NCI-H510A (cell line): ENCODE results near the gene TEX54.
"Not testable (repeated sequence)": the region's sequence is repeated elsewhere in the genome, so short reads cannot be mapped to it uniquely, and the experiment has no call there.

Source experiments
- DNase-seq: peaks from one replicate; lab custom pipeline; 2025; lab: John Stamatoyannopoulos, UW

The TEX54 gene

GRCh38 chr11:62855571-62856332, 23.1 kb upstream of the TEX54 start:
- DNase-seq = peak; percentile 96

DNA sequence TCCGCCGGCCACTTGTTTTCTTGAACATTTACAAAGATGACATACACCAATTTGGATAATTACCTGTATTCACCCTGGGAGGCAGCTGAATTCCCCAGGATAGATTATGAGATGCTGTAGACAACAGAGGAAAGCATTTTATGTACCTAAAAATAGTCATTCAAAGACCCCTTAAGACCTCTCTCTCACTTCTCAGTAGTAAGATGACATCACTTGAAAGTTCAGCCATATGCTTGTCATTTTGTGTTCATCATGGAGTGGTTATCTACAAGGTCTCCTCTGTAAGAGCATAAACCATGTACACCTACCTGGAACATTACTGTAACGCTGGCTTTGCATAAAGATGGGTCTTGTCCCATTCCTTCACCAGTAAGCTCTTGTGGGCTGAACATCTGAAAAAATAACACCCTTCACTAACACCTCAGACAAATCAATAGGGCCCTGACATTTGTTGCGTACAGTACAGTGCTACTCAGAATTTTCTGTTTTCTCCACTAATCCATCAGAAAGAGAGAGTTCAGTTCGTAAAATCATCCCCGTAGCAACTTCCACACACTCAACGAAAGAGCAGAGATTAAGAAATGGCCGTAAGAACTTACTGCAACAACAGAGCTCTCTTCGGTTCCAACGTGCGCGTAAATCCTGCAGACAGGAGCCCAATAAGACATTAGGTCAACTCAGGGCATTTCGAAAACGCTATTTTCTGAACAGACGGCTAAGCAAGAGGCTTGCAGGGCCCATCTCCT, 22.4 kb upstream of the TEX54 start:
- no peak for DNase-seq

DNA sequence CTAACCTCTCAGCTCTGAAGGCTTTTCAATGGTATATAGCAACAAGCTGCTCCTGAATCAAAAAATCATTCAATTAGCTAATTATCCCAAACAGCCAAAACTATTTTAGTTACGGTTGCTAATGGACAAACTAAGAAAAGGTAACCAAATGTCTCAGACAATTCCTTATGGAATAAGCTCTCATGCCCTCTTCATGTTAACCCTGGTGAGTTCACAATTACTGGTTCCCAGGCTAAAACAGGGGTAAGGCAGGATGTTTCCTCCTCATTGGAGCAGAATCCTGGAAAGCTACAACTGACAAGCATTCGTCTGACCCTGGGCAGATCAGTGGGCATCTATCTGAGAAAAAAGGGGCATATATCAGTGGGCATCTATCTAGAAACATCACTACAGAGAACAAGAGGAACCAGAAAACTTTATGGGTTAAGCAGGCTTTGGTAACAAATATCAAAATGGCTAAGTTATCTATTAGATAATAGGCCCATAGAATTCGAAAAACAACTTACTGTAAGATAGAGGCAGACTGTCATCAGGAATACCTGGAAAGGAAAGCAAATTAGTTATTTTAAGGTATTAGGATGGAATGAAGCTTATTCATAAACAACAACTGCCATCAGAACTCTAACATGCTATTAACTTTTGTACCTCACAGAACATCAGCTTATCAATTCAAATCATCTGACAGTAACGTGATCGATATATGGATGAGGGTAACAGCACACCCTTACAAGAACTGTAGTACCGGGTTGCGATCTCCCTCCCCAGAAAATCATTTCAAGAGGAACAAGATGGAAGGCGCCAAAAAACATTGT, 21.6 kb upstream of the TEX54 start:
- DNase-seq = no peak

DNA sequence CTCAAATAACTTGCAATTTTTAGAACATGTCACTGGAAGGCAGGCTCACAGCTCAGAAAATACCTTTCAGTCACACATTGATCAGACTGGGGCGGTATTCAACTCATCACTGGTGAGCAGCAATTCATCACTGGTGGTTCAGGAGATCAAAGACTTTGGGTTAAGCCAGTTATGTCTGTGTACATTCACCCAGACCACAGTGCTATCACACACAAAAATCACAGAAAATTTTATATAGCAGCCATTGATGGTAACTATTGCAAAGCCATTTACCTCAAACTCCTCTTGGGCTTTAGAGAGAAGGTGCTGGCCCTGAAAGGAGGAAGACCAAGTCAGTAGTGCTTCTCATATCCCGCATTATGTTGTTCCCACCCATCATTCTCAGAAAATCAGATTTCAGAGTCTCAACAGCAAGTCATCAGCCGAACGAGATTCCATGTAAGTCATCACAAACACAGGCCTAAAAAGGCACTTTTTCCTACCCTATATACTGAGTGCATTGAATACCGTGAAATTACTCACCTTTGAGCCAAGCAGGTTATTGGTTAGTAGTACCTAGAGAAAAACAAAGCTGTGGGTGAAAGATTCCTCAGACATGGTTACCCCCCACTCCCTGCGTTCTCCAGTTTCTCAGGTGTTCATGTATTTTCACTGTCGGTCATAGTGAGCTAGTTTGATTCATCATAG, 20.8 kb upstream of the TEX54 start:
- DNase-seq = no peak

DNA sequence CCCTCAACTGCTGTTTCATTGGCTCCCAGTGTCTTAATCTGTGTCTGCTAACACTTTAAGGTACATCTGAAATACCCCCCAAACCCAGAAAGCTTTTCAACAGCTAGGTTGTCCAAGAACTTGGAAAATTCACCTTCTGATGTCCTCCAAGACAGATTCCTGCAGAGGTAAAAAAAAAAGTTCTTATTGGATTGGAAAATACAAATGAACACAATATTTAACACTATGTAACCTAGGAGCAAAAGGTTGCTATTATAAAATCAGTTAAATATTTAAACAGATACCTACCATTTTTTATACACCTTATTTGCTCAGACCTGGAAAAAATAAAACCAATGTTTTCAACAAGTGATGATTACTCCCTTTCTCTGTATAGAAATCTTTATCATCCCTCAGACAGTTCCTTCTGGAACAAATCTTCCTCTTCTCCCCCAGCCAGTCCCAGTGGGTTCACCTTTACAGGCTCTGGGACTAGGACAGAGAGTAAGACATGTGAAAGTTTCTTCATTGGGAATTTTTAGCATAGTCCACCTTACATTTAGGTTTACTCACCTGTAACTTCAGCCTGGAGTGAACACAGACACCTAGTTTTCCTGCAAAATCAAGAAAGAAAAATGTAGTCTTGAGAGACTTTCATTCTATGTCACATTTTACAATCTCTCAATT, 20.0 kb upstream of the TEX54 start:
- no peak for DNase-seq

DNA sequence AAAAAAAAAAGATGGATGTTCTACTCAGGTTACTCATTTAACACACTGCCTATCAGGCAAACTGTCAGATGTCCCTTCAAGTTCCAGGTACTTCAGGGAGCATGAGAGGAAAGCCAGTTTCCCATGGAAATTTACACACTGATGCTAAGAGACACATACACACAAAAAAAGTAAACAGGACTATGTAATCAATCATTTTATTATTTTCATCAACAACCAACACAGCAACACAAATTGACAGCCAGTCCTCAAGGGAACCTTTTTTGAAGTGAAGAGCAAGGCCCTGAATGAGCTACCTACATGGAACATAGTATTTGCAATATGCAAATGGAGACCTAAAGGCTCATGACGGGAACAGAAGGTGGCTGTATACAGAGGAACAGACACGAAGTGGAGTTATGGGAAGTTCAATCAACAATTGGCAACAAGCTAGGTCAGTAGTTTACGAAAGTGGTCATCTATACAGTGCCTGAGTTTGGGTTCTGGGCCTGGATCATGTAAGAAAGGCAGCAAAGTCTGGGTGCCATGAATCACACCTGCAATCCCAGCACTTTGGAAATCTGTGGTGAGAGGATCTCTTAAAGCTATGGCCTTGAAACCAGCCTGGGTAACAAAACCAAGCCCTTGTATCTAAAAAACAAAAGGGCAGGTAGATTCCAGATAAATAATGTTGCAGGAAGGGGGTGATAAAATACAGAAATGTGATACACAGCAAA, 19.3 kb upstream of the TEX54 start:
- no peak for DNase-seq

GRCh38 chr11:62850911-62851806, 18.5 kb upstream of the TEX54 start:
- no peak for DNase-seq

- no peak for DNase-seq
These were observed 15.2 kb upstream of the TEX54 start for GRCh38 chr11:62847767-62848314.

DNA sequence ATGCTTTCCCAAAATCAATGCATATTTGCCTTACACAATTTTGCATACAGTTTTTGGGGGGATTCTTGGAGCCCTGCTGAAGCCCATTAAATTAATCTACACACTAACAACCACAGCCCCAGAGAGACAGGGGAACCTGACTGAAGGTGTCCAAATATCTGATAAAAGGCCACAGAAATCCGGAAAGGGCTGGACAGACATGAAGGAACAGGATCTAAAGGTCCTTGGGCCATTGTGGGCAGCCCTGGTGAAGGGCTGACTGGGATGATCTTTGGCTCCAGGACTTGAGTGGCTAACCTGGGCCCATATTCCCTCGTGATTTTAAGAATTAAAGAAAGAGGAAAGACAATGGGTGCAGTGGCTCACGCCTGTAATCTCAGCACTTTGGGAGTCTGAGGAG, 13.5 kb upstream of the TEX54 start:
- no peak for DNase-seq

- DNase-seq = no peak
These were observed 11.5 kb upstream of the TEX54 start for GRCh38 chr11:62844154-62844553.

DNA sequence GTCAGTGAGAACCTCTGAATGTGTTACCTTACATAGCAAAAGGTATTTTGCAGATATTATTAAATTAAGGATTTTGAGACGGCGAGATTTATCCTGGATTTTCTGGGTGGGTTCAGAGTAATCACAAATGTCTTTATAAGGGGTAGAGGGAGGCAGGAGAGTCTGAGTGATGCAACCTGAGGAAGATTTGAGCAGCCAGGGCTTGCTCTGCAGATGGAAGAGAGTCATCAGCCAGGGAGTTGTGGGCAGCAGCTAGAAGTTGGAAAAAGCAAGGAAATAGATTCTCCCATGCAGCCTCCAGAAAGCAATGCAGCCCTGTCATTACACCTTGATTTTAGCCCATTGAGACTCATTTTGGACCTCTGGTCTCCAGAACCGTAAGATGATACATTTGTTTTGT, 10.8 kb upstream of the TEX54 start:
- DNase-seq = no peak

DNA sequence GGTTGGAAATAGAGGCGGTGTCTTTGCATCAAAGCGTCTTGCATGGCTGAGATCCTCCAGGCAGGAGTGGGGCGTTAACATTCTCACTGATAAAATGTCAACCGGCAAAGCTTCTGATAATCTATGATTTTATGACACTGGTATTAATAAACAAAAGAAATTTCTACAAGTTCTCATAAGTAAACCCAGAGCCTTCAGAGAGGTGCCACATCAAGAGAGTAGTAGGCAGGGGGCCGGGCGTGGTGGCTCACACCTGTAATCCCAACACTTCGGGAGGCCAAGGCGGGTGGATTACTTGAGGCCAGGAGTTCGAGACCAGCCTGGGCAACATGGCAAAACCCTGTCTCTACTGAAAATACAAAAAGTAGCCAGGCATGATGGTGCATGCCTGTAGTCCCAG, 10.2 kb upstream of the TEX54 start:
- not testable (repeated sequence) for DNase-seq

GRCh38 chr11:62842171-62842741, 9.6 kb upstream of the TEX54 start:
- DNase-seq = no peak

- DNase-seq = peak; percentile 89
These were observed 8.9 kb upstream of the TEX54 start for GRCh38 chr11:62841361-62842170.

GRCh38 chr11:62840721-62841360, 8.2 kb upstream of the TEX54 start:
- DNase-seq = not testable (repeated sequence)

GRCh38 chr11:62839050-62839945, 6.7 kb upstream of the TEX54 start, which contains the start of gene WDR74:
TSS of gene WDR74 (minus strand) at chr11:62839590. CDS start at chr11:62839570, 20 bp downstream.
- peak; percentile 81 for DNase-seq

DNA sequence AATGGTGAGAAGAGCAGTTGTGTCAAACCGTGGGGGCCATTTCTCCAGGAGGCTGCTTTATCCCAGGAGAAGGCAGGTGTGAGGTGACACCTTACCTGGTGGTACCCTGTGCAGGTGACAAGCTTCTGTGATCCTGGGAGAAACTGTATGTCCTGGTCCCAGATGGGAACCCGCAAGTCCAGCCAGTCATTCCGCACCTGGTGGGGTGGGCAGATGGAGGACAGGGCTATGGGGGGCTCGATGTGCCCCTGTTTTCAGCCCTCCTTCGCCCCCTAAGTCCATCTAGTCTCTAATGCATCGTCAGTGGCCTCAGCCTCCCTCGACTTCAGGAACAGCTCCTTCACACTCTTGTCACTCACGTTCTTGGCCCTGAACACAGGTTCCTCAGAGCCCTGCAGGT, 2.7 kb upstream of the TEX54 start:
- no peak for DNase-seq
